RWPE1 (cell line): ENCODE measurements around the gene GH1.
A peak's percentile ranks its signal among the peaks of the same experiment; 100 is the strongest.

ENCODE experiments used
- CTCF ChIA-PET: fragments of 350-600 bp; sonication (Branson Sonifier 250); formaldehyde crosslinking; extraction: SDS; loops from one replicate; lab custom pipeline; 2021; lab: Yijun Ruan, JAX
- POLR2A ChIA-PET: fragments of 400-600 bp; formaldehyde crosslinking; extraction: SDS; loops from one replicate; lab custom pipeline; 2020; ENCODE audit warnings: antibody characterized with exemption; ENCODE audit not compliant: low non-redundant PET; lab: Yijun Ruan, JAX
- DNase-seq: peaks from one replicate; pipeline ENCODE4 v3.0.0; 2012; ENCODE audit warnings: low spot score
- H3K27ac ChIP-seq: fragments of 450-650 bp; 2 replicates; pipeline ENCODE4 v1.5.1; 2017
- TF ChIP-seq, protein P1 (sequence below): fragments of 450-650 bp; conservative IDR thresholded peaks from 2 replicates; pipeline ENCODE4 v1.5.1; 2017; ENCODE audit warnings: low read depth, mild to moderate bottlenecking

Gene GH1

DNA sequence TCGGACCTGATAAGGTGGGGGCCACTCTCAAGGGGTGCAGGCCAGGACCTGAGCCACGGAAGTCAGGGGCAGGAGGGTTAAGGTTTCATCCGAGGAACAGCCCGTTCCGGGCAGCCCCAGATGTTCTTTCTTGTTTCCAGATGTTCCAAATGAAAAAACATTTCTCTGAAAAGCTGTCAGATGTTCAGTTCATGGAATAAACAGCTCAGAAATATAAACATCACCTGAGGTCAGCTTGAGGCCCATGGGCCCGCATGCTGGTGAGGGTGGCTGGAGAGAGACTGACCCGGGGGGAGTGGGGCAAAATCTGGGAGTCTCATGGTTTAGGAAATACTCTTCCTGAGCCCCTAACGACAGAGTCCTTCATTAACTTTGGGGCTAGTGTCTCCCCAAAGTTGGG, 15.0 kb upstream of the GH1 start:
- no peak overlapping the region for H3K27ac ChIP-seq
- CTCF ChIA-PET, result interaction anchor here (0.7 to 0.9 kb wide), 2 partner anchors 57 to 130 kb away, joined by 3 read pairs; no protein-coding TSS in a partner anchor
- POLR2A ChIA-PET, result no interaction called here
- TF ChIP-seq, protein P1, sequence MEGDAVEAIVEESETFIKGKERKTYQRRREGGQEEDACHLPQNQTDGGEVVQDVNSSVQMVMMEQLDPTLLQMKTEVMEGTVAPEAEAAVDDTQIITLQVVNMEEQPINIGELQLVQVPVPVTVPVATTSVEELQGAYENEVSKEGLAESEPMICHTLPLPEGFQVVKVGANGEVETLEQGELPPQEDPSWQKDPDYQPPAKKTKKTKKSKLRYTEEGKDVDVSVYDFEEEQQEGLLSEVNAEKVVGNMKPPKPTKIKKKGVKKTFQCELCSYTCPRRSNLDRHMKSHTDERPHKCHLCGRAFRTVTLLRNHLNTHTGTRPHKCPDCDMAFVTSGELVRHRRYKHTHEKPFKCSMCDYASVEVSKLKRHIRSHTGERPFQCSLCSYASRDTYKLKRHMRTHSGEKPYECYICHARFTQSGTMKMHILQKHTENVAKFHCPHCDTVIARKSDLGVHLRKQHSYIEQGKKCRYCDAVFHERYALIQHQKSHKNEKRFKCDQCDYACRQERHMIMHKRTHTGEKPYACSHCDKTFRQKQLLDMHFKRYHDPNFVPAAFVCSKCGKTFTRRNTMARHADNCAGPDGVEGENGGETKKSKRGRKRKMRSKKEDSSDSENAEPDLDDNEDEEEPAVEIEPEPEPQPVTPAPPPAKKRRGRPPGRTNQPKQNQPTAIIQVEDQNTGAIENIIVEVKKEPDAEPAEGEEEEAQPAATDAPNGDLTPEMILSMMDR, result no peak
- DNase-seq, result no peak

GRCh38 chr17:63932721-63933120, 14.1 kb upstream of the GH1 start:
- CTCF ChIA-PET, result interaction anchor here (0.5 to 0.9 kb wide), 2 partner anchors 14 to 275 kb away, joined by 3 to 5 read pairs; no protein-coding TSS in a partner anchor
- TF ChIP-seq, protein P1, result no peak
- no peak for DNase-seq
- POLR2A ChIA-PET, result no interaction called here
- no peak overlapping the region for H3K27ac ChIP-seq

DNA sequence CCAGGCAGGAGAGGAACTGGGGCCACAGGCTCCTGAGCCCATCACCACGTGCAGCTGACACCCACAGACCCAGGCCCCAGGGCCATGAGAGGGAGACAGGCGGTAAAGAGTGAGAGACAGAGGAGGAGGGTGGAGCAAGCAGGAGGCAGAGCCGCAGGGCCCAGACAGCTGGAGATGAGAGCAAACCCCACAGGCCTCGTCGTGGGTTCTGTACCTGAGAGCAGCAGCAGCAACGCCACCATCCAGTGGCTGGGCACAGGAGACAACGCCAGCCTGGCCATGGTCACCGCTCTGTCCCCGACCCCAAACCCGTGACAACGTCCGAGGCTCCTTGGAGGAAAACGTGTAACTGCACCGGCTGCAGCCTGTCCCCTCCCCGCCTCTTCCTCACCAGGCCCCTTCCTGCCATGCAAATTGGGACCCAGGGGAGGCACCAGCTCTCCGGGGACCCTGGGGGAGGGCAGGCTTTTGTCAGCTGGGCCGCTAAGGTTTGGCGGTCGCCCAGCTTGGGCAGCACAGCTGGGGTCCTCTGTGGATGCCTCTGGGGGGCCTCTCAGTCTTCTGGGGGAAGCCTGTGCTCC, 13.4 kb upstream of the GH1 start, which contains the start of gene CD79B:
Gene CD79B, minus strand, starts transcription at position 351 of the 581 bp plus-strand sequence. Its CDS starts 70 bp downstream, at position 281.
- ChIA-PET CTCF (interaction anchor here (0.5 to 0.9 kb wide), 2 partner anchors 14 to 275 kb away, joined by 3 to 5 read pairs; no protein-coding TSS in a partner anchor), POLR2A (no interaction called here)
- H3K27ac ChIP-seq, result no peak within 1 kb of the TSS
- TF ChIP-seq, protein P1, result no peak
- DNase-seq, result no peak

DNA sequence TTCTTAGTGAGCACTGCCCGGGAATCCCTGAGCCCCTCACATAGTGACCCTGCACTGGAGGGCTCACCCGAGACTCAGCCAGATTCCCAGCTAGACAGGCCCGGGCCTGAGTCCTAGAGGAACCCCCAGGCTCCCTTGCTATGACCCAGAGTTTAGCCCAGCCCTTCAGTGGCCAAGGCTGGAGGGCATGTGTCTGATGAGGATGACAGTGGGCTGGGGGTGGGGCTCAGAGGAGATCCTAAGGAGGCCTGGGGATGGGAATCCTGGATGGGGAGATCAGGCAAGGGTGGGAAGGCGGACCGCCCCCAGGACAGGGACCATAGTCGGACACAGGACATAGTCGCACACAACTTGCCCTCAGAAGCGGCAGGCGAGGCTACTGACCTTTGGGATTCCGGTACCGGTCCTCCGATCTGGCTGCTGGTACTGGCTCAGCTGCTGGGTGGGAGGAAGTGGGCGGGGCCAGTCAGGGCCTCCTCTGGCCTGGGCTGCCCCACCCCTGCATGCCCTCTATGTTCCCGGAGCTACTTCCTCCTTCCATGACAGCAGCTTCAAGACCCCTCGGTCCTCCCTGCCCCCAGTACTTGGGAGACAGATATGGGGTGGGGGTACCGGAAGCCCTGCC, 12.4 kb upstream of the GH1 start:
- ChIA-PET POLR2A (no interaction called here), CTCF (interaction anchor here (0.5 to 1.0 kb wide), 2 partner anchors 82 to 151 kb away, joined by 3 to 6 read pairs; no protein-coding TSS in a partner anchor)
- TF ChIP-seq, protein P1, result no peak
- H3K27ac ChIP-seq, result peak overlapping the region; percentile 24; the same call in 1 of the 2 replicates
- no peak for DNase-seq

DNA sequence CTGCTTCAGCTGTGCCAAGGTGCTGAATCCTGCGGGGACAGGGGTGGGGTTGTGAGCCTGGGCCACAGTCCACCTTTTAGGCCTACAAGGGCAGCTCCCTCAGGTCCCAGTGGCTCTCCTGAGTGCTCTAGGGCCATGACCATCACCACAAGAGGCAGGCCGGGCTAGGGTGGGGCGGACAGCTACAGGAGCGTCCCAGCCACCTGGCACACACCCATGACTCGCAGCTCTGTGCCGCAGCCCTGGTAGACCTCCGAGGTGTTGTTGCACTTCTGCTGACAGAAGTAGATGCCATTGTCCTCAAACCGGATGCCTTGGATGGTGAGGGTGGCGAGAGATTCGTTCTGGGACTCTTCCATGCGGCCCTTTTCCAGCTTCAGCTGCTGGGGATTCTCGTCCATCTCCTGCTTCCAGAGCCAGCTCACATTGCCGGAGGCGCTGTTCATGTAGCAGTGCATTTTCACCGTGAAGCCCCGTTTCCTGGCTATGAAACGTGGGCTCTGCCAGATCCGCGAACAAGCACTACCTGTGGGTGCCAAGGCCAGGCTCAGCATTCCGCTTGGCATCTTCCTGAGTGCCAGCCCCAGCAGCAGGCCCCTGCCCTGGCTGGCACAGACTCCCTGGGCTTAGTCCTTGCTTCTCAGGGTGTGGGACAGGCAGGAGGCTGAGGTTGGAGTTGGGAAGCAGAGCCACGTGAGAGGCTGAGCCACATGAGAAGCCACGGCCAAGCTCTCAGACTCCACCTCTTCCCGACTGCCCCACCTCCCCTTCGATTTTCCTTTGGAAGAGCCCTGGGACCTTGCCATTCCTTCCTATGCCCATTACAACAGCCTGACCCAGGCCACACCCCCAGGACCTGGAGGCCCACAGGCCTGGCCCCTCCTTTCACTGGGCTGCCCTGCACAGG, 11.5 kb upstream of the GH1 start:
- TF ChIP-seq, protein P1, result no peak
- ChIA-PET POLR2A (no interaction called here), CTCF (interaction anchor here (0.5 to 1.1 kb wide), 7 partner anchors 10 to 169 kb away, joined by 3 to 6 read pairs (median 3); no protein-coding TSS in a partner anchor)
- DNase-seq, result no peak
- H3K27ac ChIP-seq, result peak overlapping the region; percentile 24
